IPS DF 4.7 (cell line): ENCODE measurements around the gene GALNS.

Experiments used
- DNase-seq: peaks from one replicate; pipeline ENCODE4 v3.0.0-alpha.2; 2013; ENCODE audit warnings: low spot score; ENCODE audit errors: extremely low read depth

GALNS gene

DNA sequence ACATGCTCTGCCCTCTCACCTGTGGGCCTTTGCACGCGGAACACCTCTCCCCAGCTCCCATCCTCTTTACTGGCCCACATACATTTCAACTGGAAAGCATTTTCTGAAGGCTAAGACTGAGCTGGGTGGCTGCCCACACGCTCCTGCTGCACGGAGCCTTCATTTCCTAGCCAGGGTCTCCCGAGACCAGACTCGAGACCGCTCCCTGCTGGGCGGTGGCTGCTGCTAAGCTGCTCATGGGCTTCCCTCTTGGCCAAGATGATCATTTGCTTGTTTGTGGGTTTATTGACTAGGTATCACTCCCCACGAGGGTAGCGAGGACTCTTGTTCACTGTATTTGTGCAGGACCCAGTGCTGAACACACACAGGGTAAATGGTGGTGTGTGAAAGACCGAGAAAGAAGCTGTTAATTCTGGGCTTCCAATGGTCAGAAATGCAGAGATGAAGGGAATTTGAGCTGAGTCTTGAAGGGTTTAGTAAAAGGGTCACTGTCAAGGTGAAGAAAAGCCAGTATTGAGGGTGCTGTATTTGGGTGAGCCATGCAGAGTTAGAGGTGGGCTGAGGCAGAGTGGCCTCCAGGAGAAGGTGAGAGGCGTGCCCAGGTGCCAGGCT lies 1.1 kb upstream of the GALNS start:
- no peak for DNase-seq

DNA sequence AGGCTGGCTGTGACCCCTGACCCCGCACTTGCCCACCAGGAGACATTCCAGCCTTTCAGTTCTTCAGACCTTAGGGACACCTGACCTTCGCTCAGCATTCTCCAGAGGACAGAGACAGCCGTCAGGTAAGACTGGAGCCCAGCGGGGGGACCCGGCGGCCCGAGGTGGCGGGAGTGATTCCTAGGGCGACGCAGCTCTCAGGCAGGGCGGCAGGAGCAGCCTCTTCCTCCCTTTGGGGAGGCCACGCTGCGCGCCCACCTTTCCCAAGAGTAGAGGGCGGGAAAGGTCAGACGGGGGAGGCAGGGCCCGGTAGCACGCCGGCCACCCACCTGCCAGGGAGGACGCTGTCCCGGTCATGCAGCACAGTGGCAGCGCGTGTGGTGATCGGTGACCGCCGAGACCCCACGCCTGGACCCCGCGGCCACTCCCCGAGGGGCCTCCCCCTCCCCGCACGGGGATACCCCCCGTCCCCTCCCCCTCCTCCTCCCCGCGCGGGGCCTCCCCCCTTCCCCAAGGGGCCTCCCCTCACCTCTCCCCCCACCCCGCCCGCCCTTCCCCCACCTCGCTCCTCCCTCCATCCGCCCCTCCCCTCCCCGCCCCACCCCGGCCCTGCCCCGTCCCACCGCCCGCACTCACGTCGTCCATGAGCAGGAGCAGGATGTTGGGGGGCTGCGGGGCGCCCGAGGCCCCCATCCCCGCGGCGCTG lies 472 bp downstream of the GALNS start:
- DNase-seq, result no peak

- DNase-seq, result no peak
Observed at GRCh38 chr16:88855736-88856121, 1.0 kb downstream of the GALNS start.

DNA sequence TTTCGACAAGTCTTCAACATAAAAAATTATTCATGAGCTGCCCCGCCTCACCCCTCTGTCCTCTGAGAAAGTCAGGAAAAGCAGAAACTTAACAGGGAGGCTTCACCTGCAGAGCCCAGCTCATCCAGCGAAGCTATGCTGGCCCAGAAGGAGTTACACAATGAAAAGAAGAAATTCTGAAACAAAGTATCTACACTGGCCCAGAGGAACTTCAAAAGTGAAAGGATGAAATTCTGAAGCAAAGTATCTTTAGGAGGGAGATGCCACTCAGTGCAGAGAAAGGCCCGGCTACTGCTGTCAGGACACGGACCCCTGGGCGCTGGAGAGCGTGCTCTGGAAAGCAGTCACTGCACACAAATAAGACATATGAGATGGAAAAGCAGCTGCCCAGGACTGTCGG lies 1.6 kb downstream of the GALNS start:
- DNase-seq, result no peak

DNA sequence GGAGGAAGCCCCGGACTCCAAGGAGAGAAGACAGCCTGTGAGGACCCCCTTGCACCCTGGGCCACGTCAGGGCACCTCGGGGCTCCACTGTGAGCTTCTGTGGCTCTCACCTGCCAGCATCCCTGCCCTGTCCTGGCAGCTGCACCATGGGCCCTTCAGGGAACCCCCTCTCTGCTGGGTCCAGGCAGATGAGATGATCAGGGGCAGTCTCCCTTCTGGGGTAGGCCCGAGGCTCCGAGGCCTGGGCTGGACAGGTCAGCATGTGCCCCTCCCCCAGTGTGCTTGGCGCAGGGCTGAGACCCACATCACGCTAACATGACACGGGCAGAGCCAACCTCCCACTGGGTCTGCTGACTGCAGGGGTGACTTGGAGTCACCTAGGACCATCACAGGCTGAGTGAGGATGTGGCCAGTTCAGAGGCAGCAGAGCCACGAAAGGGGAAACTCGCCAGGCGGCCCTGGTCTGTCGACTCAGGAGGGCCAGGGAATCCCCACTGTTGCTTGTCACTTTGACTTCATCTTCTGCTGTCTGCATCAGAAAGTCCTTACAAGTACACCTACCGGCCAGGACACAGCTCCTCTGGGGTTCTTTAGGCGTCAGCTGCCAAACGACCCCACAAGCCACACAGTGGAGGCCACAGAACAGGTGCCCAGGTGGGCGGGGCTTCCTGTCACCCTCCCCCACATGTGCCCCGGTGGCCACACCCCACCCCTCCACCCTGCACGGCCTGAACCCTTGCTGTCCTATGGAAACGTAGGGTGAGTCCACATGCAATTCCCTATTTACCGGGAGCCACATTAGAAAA lies 2.2 kb downstream of the GALNS start:
- no peak for DNase-seq

GRCh38 chr16:88853325-88853941 lies 3.3 kb downstream of the GALNS start:
- no peak for DNase-seq

- no peak for DNase-seq
Observed at GRCh38 chr16:88851616-88852015, 5.1 kb downstream of the GALNS start.

DNA sequence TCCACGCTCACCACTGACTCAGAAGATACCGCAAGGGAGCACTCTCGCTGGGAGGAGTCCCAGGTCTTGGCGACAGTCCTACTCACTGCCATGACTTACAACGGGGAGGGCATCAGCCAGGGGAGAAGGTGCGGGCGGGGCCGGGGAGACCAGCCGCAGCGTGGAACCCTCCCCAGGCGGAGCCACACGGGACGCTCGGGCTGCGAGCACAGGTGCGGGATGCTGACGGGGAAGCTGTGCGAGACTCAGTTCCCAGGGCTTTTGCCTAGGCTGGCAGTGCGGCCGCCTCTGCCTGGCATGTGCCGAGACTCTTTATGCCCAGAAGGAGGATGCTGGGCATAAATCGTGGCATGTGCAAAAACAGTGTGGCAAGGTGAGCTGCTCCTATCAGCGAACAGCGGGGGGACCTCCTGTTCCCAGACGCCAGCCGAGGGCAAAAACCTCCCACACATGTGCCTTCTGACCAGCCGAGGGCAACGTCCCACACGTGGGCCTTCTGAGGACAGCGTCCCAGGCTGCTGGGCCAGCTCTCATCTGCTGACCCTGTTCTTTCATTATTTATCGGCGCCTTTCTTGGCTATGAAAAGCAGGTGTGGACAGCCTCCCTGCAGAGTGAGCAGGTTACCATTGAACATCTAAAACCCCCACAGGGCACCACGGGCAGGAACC lies 6.1 kb downstream of the GALNS start:
- DNase-seq, result no peak

- DNase-seq, result no peak
Observed at GRCh38 chr16:88848557-88848956, 8.2 kb downstream of the GALNS start.

GRCh38 chr16:88847654-88848053 lies 9.1 kb downstream of the GALNS start:
- no peak for DNase-seq

DNA sequence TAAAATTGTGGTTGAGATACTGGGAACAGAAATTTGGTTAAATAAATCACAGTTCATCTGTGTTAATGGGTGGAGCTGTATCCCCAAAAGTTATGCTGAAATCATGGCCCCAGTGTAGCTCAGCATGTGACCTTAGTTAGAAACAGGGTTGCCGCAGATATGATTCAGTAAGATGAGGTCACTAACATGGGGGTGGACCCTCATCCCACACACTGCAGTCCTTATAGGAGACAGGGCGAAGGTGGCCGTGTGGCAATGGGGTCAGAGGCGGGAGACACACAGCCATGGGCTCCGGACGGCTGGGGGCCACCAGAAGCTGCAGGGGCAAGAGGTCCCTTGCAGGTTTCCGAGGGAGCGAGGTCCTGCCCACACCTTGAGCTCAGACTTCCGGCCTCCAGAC lies 10.7 kb downstream of the GALNS start:
- no peak for DNase-seq

DNA sequence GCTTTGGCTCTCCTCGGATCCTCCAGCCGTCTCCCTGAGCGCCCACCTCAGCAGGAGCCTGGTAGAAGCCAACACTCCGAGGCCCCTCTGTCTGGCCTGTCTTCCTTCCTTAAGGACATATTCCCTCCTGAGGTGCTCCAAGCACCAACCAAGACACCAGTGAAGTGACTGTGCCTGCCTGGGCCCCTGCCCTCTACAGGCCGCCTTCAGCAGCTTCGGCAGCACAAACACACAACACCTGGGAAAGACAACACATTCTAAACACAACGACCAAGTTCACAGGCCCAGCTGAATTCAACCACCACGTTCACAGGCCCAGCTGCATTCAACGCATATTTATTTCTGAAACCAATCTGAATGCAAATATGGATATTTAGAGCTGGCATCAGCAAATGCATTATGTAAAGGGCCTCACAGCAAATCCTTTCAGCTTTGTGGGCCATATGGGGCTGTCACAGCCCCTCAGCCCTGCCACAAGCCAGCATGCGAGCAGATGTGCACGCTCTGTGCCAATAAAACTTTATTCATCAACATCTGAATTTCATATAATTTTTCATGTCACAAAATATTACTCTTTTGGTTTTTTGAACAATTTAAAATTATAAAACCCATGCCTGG lies 12.2 kb downstream of the GALNS start:
- no peak for DNase-seq

DNA sequence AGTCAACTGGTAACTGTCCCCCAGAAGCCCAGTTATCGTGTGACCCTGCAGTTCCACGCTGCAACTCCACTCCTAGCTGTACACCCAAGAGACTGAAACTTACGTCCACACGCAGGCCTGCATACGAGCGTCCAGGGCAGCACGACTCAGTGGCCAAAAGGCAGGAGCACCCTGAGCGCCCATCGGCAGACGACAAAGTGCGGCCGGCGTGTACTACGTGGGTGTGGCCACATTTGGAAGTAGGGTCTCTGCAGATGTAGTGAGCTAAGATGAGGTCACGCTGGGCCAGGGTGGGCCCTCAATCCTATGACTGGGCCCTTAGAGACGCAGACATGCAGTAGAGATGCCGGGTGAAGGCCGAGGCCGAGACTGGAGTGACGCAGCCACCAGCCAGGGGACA lies 13.5 kb downstream of the GALNS start:
- no peak for DNase-seq

- no peak for DNase-seq
Observed at GRCh38 chr16:88842806-88843205, 13.9 kb downstream of the GALNS start.

- no peak for DNase-seq
Observed at GRCh38 chr16:88842308-88842756, 14.4 kb downstream of the GALNS start.

DNA sequence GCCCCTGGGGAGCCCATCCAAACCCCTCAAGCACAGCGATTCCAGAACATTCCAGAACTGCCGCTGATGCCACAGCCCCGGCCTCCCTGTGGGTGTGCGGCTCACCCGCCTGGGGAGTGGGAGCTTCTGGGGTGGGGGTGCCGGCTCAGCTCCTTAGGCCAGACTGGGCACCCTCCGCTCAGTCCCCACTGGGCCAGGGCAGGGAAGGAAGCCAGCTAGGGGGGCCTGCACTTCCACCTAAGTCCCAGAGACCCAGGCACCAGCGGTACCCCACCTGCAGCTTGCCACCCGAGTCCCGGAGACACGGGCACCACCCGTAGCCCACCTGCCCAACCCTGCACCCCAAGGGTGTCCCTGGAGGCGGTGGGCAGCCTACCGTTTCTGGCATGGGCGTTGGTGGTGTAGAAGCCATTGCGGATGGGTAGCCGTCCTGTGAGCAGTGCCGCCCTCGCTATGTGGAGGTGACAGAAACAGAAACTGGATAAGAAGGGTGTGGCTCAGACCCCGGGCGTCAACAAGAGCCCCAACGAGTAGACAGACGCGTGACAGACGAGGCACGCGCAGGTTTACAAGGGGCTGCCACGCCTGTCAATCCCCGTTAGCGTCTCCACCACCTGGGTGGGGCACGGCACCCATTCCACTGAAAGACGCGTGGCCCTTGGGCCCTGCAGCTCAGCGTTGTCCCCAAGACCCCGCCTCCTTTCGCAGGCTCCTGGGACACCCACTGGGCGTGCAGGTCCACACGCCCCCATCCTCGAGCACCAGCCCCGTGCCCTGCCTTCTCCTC lies 15.0 kb downstream of the GALNS start:
- no peak for DNase-seq

- no peak for DNase-seq
Observed at GRCh38 chr16:88840600-88841215, 16.0 kb downstream of the GALNS start.

- DNase-seq, result no peak
Observed at GRCh38 chr16:88839745-88840599, 16.8 kb downstream of the GALNS start.

DNA sequence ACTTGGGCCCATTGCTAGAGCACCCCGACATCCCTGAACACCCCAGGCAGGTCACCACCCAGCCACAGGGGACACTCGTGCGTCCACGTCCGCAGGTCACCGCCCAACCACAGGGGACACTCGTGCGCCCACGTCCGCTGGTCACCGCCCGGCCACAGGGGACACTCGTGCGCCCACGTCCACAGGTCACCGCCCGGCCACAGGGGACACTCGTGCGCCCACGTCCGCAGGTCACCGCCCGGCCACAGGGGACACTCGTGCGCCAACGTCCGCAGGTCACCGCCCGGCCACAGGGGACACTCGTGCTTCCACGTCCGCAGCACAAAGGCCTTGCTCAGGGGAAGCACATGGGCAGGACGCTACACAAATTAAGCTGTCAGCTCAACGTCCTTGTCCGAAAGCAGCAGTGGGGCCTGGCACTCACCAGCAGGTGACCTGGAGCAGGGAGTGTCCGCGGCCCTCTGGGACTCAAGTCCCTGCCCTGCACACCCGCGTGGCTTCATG lies 17.7 kb downstream of the GALNS start:
- DNase-seq, result no peak
